ENCODE data around the gene DNASE1L1.

GRCh38 chrX:154354013-154354412 is 55.0 kb downstream of the DNASE1L1 start:
- TF ChIP-seq CTCF (IDR thresholded peaks at IDR 0.05) (no peak), POLR2AphosphoS5 (IDR thresholded peaks at IDR 0.05) (no peak), EP300 (IDR thresholded peaks at IDR 0.05) (no peak)

Measured in suprapubic skin (tissue), 4 donors.